A204.1 (cell line): ENCODE measurements around the gene ZNF710.

Source experiments
- FAIRE-seq: peaks from 2 replicates; lab custom pipeline; 2012; peaks lifted over from hg19 to GRCh38; lab: Jason Lieb, UNC

Gene ZNF710

DNA sequence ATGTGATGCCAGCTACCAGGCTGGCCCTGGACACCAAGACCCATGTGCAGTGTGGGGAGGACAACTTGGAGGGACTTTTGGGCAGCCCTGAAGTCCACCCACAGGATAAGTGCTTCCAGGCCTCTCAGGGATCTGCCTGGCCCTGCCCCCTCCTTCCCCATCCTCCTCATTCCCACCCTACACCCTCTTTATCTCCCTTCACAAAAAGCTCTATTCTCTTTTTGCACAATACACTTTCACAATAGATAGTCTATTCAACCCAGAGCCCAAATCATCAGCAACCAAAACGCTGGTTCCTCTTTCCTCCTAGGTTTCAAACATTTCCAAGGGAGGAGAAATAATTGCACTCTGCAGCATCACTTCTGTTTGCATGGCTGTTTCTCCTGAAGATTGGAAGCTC is 7.8 kb upstream of the ZNF710 start:
- FAIRE-seq, result no peak

DNA sequence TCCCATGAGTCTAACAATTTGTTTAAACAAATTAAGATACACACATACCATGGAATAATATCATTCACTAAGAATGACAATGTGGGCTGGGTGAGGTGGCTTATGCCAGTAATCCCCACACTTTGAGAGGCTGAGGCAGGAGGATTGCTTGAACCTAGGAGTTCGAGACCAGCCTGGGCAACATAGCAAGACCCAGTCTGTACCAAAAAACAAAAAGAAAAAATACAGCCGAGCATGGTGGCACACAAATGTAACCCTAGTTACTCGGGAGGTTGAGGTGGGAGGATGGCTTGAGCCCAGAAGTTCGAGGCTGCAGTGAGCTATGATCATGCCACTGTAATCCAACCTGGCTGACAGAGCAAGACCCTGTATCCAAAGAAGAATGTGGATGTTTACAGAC is 4.0 kb upstream of the ZNF710 start:
- no peak for FAIRE-seq

DNA sequence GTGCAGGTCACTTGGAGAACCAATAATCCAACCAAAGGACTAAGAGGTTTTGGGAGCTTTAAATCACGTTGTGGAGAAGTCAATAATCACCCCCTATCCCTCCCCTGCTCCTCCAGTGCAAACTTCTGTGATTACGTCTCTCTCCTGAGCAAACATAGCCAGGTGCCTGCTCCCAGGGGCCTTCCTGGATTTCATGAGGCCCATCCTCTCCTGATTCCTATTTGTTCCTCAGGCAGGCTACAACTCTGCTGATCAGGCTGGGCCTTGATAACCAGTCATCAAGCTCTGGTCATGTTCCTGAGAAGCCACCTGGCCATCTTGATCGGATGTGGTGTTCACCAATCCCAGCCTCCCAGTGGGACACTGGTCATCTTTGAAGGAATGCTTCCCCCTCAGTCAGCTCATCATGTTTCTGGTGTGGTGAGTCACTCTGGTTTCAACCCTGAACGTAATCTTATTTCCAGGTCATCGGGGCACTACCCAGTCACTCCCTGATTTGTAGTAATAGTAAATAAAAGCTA is 2.9 kb upstream of the ZNF710 start:
- FAIRE-seq, result no peak

DNA sequence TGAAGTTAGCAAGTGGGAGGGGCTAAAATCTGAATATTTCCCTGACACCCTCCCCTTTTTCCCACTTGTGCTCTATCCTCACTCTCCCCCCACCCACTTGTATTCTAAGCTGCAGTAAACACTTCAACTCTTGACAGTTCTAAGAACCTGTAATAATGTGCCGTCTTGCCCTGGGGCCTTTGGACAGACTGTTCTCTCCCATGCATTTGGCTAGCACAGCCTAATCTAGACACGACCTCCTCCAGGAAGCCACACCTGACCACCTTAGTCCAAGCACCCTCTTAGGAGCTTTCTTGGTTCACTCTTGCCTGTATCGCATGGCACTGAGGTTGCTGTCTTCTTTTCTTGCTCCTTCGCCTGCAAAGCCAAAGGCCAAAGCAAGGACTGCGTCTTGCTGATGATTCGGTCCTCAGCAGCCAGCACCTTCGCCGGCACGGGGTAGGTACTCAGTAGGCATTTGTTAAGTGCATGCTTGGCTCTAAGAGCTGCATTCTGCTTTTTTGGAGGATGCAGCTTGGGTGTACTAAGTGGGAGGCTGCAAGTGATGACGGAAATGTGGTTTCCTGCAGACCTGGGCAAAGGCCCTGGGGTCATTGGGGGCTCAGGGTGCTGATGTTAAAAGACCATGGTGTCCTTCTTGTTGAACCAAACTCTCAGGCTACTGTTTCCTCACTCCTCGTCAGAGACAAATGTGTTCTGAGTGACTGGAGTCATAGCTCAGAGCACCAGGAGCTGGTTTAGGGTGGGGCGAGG is 2.0 kb upstream of the ZNF710 start:
- FAIRE-seq, result no peak

DNA sequence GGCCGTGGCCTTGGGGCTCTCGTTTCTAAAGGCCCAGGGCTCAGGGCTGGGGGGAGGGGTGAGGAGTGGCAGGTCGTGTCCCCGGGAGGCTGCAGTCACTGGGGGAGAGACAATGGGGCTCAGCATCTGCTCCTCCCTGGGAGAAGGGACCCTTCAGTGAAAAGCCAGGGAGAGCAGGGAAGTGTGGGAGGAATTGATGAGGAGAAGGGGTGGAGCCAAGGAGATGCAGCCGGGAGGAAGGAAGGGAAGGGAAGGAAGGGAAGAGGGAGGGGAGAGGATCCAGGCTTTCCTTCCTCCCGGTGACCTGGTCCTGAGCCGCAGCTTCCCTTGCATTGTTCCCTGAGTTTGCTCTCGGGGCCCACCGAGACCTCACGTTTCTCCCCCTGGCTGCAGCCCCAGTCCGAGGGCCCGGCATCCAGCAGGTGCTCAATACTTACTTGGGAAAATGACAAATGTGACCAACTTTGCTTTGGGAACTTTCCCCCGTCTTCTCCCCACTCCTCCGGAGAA is 1.4 kb upstream of the ZNF710 start:
- no peak for FAIRE-seq

DNA sequence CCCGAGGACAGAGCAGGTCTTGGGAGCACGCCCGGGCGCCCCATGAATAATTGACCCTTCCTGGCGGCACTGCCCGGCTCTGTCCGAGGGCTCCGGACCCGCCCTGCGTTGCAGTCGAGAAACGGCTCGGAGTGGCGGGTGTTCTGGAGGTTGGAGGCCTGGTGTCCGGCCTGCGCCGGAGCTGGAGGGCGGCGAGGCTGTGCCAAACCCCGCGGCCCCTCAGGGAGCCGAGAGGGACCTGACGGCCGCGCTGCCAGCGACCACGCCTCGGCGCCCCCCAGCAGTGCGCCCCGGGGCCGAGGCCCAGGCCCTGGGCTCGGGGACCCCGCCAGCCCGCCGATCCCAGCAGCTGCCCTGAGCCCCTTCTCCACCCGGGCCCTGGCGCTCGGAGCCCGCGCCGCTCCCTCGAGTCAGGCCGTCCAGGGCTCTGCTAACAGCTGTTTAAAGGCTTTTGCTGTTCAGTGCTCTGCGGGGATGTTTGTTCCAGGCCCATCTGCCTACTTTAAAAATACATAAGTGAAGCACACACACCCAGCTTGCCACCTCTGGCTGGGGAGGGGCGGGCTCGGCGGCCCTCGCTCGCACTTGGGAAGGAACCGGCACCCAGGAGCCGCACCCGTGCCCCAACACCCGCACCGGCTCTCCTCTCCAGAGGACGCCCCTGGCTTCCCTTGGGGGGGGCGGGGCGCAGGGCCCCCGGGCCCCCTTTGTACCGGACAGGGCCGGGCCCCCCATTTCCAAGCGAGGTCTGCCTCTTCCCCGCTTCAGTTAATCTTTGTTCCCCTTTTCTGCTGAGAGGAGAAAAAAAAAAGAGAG is 730 bp upstream of the ZNF710 start:
- no peak for FAIRE-seq

DNA sequence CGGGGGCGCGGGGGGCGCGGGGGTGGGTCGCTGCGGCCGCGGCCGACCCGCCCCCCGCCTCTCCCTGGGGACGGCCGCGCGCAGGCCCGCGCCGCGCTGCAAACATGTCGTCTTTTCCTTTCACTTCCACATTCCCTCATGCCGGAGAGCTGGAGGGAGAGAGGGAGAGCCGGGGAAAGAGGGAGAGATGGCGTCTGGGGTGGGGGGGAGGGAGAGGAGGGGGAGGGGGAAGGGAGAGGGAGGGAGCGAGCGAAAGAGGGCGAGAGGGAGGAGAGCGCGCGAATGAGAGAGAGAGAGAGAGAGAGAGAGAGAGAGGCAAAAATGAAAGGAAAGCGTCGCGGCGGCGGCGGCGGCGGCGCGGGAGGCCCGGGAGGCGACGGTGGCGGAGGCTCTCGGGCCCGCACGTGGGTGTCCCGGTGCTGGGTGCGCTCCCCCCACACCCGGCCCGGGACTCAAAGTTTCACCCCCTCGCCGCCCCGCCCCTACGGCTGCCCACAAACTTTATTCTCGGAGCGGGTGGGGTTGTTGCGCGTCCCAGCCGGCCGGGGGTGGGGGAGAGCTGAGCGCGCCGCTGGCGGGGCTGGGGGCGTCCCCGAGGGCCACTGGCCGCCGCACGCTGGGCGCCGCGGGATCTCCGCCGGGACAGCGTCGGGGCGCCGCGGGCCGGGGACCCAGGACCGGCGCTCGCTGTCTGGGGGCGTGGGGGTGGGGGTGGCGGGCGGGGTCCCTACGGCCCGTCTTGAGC is 731 bp downstream of the ZNF710 start:
- FAIRE-seq, result no peak

DNA sequence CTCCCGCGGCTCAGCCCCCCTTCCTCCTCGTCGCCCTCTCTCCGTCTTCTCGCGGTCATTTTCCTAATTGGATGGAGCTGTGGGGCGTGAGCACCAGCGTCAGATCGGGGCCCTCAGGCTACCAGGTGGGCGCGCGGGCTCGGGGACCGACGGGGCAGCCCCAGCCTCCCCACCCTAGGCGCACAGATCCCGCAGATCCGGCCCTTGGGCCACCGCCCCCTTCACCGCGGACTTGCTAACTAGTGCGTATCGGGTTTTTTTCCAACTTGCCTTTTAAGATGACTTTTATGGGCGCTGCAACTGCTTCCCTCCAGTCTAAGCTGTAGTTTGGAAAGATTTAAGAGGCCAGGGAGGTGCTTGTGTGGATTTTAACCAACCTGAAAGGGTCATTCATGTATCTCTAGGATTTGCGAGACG is 1.3 kb downstream of the ZNF710 start:
- no peak for FAIRE-seq

DNA sequence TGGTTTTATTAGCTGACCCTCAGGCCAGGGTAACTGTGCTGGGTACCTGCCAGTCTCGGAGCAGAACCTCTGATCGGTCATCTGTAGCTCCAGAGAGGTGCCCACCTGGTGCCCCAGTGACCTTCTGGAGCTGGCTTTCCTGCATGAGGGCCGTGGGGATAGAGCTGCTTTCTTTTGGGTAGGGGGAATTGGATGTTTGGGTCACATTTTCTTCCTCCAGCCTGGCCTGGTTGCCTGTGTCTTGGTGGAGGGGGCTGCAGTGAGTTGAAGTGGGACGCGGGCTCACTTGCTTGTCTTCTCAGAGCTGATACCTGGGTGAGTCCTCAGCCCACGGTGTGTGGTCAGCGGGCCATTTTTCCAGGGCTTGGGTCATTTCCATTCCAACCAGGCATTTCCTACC is 2.6 kb downstream of the ZNF710 start:
- no peak for FAIRE-seq

DNA sequence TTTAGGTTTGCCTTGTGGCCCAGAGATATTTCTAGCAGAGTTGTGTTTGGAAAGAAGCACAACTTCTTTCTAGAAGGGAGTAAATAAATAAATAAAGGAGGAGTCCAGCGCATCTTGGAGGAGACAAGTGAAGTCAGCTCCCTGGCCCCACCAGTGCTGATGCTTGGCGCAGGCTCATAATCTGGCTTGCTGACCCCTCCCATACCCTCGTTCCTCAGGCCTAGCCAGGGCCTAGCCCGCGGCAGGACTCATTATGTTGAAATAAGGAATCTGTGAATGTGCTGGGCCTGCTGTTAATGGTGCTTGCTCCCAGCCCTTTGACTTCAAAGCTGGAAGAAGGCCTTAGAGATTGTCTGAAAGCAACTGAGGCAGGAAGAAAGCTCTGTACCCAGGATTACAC is 3.1 kb downstream of the ZNF710 start:
- FAIRE-seq, result no peak

DNA sequence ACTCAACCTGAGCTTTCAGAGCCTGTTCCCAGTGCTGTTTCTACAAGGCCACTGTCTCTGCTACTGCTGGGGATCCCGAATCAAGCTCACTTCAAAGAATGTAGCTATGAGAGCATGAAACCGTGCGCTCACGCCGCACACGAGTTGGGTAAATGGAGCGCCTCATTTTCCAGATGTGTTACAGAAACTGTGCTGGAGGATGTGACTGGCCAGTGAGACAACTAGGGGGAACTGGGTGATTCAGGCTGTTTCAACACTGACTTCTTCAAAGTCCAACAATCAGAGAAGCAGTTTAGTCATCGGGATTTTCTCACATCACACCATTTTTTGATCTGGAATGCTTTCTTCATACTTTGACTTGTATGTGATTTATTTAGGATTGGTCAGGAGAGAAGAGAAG is 3.5 kb downstream of the ZNF710 start:
- no peak for FAIRE-seq

DNA sequence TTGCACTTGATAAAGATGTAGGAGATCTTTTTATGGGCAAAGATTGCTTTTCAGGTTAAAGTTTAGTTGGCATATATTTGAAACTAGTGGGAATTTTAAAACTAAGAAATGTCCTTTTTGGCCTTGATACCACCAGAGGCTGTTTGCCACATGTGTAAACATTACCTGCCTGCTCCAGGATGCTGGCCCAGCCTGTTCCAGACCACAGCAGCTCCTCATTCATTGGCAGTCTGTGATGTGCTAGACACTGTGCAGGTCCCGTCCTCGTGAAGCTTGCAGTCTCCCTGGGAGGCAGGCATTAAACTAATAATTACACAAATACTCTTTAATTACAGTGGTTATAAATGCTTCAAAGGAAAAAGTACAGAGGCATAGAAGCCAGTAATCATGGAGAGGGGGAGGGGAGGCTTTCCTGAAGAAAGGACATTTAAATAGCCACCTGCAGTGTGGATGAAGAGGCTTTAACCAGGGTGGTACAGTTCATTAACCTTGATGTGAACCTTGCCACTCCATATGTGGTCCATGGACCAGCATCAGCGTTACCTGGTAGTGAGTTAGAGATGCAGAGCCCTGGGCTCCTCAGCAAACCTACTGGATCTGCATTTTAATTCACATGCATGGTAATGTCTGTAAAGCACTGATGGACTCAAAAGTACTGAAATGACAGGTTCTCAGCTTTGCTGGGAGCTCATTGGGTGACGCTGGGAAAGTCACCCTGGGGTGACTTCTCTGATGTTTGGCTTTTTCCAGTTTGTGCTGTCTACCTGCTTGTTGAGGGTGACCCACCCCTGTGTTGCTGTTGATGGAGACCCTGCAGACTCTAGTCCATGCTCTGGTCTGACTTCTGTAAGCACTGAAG is 5.3 kb downstream of the ZNF710 start:
- FAIRE-seq, result no peak

DNA sequence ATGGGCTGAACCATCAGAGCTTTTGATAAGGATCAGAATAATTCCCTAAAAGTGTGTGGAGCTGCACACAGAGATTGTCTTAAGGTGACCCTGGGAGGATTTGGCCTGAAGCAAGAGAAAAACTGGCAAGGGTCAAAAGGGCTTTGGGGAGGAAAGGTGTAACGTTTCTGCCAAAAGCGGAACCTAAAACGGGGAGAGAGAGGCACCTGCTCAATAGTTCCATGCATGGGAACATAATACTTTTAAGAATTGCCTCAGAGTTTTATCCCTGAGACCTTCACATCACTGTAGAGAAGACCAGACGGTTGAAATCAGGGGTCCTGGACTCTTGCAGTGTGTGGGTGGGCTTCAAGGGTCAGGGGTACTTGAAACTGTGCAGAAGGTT is 5.9 kb downstream of the ZNF710 start:
- no peak for FAIRE-seq

DNA sequence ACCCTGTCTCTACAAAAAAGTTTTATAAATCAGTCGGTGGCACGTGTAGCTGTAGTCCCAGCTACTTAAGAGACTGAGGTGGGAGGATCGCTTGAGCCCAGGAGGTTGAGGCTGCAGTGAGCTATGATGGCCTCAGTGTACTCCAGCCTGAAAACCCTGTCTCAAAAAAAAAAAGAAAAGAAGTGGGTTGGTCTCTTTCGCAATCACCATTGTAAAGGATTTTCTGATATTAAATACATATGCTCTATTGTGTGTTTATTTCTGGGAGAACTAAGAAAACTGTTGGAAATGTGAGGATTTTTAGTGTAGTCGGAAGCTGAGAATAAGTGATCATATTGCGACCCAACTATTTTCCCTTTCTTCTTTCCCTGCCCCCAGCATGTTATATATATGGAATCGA is 7.5 kb downstream of the ZNF710 start:
- no peak for FAIRE-seq

DNA sequence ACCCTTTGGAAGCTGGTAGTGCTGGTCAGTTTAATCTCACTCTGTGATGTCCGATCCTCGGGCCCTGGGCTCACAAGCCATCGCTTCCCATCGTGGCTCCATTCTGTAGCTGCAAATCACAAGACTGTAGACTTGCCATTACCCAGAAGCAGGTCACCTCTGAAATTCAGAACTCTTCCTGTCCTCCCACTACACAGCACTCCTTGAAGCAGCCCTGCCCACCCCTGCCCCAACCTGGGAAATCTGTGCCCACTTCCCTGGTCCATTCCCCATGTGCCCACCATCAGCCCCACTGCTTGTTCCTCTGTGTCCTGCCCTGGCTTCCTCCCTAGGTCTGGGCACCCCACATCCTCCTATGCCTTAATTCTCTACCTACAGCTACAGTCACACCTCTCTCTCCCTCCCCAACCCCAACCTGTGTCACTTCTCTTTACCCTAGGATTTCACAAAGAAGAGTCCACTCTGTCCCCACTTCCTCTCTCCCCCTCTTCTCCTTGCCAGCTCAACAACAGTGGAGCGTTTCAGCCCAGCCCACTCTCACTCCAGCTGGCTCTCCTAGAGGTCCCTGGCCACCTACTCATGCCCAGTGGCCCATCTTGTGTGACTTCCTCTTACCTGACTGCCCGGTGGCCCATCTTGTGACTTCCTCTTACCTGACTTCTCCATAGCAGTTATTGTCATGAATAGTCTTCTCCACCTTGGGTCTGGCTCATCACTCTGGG is 8.3 kb downstream of the ZNF710 start:
- FAIRE-seq, result no peak

DNA sequence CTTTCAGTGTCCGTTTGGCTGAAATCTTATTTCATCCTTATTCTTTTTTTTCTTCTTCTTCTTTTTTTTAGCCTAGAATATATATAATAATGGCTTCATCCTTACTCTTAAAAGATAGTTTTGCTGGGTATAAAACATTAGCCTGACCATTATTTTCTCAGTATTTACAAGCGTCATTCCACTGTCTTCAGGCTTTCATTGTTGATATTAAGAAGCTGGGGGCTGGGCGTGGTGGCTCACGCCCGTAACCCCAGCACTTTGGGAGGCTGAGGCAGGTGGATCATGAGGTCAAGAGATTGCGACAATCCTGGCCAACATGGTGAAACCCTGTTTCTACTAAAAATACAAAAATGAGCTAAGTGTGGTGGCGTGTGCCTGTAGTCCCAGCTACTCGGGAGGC is 10.6 kb downstream of the ZNF710 start:
- FAIRE-seq, result no peak

DNA sequence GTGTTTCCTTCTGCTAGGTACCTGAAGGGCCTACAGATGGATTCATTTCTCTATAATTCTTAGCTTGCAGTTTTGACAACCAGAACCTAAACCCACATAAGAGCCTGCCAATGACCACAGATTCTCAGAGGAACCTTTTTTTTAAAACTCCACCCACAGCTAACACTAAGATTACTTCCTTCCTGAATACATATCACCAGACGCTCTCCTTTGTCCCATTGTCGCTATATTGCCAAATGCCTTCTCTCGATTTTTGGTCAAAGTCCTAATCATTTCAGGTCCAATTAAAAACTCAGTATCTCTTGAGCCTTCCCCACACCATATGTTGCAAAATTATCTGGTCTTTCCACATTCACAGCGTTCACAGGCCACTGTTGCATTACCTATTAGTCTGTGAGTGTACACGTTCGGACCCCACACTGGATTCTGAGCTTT is 12.4 kb downstream of the ZNF710 start:
- FAIRE-seq, result no peak

DNA sequence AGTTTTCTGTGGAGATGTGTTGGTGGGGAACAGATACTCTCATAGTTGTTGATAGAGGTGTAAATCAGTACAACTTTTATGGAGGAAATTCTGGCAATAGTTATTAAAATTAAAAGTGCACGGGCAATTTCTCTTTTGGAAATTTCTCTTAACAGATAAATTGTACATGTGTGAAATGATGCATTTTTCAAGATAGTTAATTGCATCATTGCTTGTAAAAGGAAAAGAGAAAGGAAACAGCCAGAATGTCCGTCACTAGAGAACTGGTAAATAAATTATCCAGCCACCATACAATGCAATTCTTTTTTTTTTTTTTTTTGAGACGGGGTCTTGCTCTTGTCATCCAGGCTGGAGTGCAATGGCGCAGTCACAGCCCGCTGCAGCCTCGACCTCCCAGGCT is 14.2 kb downstream of the ZNF710 start:
- no peak for FAIRE-seq

DNA sequence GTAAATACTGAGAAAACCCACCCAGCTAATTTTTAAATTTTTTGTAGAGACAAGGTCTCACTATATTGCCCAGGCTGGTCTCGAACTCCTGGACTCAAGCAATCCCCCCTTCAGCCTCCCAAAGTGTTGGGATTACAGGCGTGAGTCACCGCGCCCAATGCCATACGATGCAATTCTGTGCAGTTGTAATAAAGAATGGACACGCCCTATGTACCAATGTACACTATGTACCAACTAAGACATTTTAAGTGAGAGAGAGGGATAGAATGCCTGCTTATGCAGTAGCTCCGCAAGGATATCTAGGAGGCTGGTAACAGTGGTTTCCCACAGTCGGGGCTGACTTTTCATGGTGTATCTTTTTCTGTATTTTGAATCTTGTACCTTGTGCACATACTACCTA is 14.6 kb downstream of the ZNF710 start:
- no peak for FAIRE-seq

DNA sequence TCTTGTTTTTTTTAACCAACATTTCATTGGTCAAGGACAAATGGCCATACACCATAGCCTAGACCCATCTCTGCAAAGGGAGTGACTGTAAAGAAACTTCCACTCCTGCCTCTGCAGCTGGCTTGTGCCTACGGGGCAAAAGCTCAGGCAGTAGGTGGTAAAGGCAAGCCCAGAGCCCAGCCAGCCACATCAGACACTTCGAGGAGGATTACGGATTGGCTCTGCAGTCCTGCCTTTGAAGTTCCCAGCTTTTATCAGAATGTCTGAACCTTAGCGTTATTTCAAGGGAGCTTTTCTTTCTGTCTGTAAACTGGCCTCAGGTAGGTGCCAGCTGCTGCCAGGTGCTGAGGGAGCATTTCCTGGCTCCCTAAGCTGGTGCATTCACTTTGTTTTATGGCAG is 15.6 kb downstream of the ZNF710 start:
- no peak for FAIRE-seq

DNA sequence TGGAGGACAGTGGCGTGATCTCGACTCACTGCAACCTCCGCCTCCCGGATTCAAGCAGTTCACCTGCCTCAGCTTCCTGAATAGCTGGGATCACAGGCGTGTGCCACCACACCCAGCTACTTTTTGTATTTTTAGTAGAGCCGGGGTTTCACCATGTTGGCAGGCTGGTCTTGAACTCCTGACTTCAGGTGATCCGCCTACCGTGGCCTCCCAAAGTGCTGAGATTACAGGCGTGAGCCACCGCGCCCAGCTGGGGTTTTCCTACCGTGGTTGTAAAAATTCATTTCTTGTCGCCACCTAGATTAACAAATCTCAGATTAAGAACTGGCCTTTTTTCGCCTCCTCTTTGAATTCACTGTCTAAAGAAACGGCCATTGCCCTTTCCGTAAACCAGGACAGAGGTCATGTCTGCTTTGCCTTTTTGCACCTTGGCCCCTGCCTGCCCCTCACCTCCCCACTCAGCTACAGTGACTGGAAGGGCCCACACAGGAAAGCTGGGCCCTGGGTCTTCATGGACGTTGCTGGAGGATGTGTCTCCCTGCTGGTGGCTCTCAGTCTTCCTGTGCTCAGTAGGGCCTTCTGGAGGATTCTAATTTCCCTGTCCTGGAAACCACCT is 17.2 kb downstream of the ZNF710 start:
- FAIRE-seq, result no peak
